Fibroblast of the aortic adventitia (primary cell): Measurements from ENCODE around the gene EPN2. TPM values are rescaled to one million over a fixed set of nuclear protein-coding genes. Genes with fewer than 3 reads are reported as not detected.
A peak's percentile ranks its signal among the peaks of the same experiment; 100 is the strongest.
"Not testable (repeated sequence)": the region's sequence is repeated elsewhere in the genome, so short reads cannot be mapped to it uniquely, and the experiment has no call there.

ENCODE experiments used
- DNase-seq: peaks from one replicate; pipeline ENCODE4 v3.0.0-alpha.2; 2010; ENCODE audit warnings: low read depth
- H3K4me3 ChIP-seq: 2 replicates; pipeline ENCODE4 v1.5.1; 2011; ENCODE audit warnings: low read depth, mild to moderate bottlenecking, control low read depth, low read length, moderate library complexity
- total RNA-seq: library from RNA; depleted of rRNA; stranded (reverse); fragments of >200 nt; gene quantifications from 2 replicates; pipeline ENCODE4 v1.2.3, GENCODE V29; 2012; ENCODE audit warnings: low replicate concordance
- TF ChIP-seq, protein P1 (sequence below): IDR thresholded peaks from 2 replicates; pipeline ENCODE4 v1.5.1; 2011; ENCODE audit warnings: mild to moderate bottlenecking, low read length, control low read depth, inconsistent platforms; ENCODE audit not compliant: insufficient read depth

Gene EPN2
- total RNA-seq, 1 donor, result 30.7 TPM

DNA sequence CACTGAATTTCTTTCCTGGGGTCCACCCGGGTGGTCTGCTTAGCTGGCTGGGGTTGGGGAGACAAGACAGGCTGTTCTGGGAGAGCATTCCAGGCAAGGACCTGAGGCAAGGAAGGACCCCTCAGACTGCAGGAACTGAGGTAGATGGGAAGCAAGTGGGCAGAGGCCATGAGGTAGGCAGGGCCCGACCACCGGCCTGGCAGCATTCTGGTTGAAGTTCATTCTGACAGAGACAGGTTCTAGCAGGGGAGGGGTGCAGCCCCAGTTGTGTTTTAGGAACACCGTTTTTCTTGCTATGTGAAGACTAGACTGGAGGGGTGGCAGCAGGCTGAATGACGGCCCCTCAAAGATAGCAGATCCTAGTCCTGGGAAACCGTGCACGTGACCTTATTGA lies 107.9 kb downstream of the EPN2 start:
- DNase-seq, result no peak
- TF ChIP-seq, protein P1, sequence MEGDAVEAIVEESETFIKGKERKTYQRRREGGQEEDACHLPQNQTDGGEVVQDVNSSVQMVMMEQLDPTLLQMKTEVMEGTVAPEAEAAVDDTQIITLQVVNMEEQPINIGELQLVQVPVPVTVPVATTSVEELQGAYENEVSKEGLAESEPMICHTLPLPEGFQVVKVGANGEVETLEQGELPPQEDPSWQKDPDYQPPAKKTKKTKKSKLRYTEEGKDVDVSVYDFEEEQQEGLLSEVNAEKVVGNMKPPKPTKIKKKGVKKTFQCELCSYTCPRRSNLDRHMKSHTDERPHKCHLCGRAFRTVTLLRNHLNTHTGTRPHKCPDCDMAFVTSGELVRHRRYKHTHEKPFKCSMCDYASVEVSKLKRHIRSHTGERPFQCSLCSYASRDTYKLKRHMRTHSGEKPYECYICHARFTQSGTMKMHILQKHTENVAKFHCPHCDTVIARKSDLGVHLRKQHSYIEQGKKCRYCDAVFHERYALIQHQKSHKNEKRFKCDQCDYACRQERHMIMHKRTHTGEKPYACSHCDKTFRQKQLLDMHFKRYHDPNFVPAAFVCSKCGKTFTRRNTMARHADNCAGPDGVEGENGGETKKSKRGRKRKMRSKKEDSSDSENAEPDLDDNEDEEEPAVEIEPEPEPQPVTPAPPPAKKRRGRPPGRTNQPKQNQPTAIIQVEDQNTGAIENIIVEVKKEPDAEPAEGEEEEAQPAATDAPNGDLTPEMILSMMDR, result no peak
- H3K4me3 ChIP-seq, result no peak overlapping the region

DNA sequence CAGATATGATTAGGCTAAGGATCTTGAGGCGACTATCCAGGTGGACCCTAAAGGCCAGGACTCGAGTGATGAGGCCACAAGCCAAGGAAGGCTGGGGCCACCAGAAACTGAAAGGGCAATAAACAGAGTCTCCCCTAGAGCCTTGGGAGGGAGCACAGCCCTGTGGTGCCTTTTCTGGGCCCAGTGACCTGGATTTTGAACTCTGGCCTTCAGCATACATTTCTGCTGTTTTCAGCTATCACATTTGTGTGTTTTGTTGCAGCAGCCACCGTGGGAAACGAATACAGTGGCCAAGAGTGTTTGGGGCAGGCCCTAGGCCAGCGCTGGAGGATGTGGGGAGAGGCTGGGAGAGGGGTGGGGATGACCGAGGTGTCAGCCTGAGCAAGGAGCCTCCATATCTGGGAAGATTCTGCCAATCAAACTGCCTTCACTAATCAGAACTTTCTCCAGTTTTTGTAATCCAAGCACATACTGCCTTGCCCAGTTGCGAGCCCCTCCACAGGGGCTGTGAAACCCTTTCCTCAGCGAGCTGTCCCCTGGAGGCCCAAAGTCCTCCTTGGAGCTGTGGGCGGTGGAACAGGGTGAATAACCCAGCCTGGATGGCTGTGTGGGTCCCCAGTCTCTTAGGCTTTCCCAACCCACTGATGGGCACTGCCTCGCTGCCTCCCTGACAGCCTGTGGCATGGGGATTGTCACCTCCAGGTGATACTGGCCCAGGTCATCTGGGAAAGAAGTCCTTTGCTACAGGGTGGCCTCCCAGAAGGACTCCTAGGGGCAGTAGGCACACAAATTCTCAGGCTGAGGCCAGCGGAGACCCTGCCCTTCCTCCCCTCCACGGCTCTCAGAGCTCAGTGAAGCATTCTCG lies 108.6 kb downstream of the EPN2 start:
- DNase-seq, result no peak
- TF ChIP-seq, protein P1, result no peak
- no peak overlapping the region for H3K4me3 ChIP-seq

DNA sequence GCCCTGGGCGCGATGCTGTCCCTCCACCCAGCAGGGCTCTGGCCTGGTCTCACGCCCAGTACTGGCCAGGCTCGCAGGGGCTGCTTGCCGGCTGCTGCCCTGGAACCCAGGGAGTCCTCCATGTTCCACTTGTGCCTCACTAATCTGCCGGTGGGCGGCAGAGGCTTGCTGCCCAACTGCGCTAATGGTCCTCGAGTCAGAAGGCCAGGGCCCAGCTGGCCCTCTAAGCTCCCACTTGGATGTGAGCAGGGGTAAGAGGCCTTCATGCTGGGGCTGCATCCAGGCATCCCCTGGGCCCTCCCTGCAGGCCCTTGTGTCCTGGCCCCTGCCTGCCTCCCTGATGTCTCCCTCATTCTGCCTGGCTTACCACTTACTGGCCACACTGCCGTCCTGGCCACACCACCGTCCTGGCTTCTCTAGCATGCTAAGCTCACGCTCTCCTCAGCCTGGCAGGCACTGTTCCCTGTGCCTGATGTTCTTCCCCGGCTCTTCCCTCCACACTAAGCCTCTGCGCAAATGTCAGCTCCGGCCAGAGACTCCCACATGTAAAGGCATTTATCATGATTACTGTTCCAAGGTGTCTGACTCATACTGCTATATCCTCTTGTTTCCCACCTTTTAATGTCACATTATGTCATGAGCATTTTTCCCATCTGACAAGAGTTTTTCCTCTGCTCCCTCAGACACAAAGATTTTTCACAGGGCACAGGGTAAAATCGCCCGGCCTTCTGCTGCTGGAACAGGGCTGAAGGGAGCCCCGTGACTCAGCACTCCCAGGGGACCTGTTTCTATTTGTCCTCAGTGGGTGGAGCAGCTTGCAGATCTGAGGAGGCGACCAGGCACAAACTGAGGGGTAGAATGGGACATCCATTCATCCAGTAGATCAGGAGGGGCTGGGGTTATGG lies 109.4 kb downstream of the EPN2 start:
- TF ChIP-seq, protein P1, result no peak
- DNase-seq, result peak; percentile 93

DNA sequence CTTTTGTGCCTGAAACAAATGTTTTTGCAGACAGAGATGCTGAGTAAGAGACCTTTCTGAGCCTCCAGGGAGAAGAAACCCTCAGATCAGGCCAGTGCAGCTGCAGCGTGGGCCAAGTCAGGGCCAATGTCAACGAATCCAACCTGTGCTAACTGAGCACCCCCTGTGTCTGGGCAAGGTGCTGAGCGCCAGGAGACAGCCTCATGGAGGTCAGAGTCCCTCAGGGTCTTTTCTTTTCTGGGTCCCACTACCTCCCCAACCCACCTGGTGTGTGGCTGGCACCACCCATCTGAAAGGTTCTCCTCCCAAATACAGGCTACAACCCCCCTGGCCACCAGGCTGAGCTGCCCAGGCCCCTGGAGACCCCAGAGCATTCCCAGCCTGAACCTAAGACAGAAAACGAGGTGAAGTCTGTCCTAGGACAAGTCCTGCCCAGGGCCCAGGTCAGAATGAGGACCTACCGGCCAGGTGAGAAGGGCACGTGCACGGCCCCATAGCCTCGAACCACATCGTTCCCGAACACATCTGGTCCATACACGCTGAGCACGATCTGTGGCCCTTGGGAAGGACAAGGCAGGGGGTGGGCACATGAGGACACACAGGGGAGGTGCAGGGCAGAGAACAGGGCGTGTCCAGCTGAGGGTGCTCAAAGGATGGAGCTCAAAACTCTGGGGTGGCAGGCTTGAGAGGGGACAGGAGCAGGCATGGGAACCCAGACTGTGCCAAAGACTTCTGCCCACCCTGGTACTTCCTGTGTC lies 110.3 kb downstream of the EPN2 start:
- DNase-seq, result no peak

More for the DNA sequence above, 109.4 kb downstream of the EPN2 start:
- no peak overlapping the region for H3K4me3 ChIP-seq

DNA sequence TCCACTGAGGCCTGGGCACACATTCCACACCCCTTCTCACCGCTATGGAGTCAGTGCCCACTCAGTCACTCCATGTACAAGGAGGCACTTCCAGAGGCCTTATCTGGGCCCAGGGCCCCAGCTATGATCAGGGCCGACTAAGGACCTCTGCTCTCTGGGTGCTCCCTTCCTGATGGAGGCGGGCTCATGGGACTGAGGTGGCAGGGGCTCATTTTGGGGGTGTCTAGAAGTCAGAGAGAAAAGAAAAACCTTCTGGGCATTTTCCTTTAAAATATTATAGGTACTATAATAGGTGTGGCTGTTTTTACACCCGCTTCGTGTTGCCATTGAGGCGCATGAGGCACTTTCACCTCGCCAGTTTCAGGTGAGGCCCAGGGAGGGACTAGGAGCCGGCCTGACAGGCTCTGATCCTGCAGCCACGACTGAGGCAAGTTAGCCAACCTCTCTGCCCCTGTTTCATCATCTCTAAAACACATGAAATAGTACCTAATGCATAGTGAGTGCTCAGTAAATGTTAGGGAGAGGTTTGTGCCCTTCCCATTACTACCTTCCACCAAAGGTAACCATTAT lies 111.0 kb downstream of the EPN2 start:
- H3K4me3 ChIP-seq, result no peak overlapping the region
- TF ChIP-seq, protein P1, result no peak
- DNase-seq, result no peak

More for the DNA sequence above, 110.3 kb downstream of the EPN2 start:
- TF ChIP-seq, protein P1, result no peak
- H3K4me3 ChIP-seq, result no peak overlapping the region

DNA sequence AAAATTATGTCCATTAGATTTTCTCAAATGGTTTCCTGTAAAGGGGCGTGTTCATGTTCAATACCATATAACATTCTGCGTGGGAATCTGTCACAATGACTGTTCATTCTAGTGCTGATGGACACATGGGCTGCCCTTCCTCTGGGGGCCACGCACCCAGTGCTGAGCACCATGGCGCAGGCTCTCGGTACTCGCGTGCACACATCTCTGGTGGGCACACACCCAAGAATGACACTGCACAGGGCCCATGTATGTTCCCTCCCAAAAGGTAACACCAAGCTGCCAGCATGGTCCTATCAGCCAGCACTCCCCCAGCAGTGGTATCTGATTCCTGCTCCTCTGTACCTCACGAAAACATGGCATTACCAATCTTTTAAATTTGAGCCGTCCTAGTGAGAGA lies 111.6 kb downstream of the EPN2 start:
- no peak for DNase-seq
- TF ChIP-seq, protein P1, result no peak
- no peak overlapping the region for H3K4me3 ChIP-seq

DNA sequence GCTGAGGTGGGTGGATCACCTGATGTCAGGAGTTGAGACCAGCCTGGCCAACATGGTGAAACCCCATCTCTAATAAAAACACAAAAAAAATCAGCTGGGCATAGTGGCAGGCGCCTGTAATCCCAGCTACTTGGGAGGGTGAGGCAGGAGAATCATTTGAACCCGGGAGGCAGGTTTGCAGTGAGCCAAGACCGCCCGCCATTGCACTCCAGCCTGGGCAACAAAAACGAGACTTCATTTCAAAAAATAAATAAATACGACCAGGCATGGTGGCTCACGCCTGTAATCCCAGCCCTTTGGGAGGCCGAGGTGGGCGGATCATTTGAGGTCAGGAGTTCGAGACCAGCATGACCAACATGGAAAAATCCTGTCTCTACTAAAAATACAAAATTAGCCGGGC lies 116.2 kb downstream of the EPN2 start:
- H3K4me3 ChIP-seq, DNase-seq: not testable (repeated sequence)
